ENCODE measurements around the gene LRRC40.

Gene LRRC40

DNA sequence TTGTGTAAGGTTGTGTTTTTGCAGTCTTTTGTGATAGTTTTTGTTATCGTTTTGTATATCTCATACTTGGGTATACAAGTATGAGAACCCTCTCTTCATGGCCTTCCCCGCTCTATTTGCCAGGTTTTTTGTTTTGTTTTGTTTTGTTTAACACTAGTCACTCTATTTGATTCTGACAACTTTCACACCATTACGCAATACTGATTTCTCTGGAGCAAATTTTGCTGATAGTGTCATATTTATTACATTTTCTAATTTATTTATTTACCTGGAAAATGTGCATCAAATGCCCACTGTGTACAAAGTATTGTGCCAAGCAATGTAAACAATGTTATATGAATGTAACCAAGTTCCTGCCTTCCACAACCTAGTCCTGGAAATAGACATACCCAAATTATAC is 90.1 kb downstream of the LRRC40 start:
- no peak overlapping the region for H3K4me3 ChIP-seq
- no peaks in the 10 kb centered on the region for H3K9me3 ChIP-seq (replicated peaks in 1 of 11)
- no peak overlapping the region for H3K4me2 ChIP-seq
- H3K27me3 ChIP-seq: no peaks in the 10 kb centered on the region
- peak in 4 of 11 experiments; percentile 40 to 82 (median 57); a peak in 5 of 22 replicates for TF ChIP-seq Cebpa-rat (IDR thresholded peaks at IDR 0.05)
- no peak overlapping the region for H3K9ac ChIP-seq
- H3K36me3 ChIP-seq: no peaks in the 10 kb centered on the region
- H3K27ac ChIP-seq: no peak overlapping the region
- peaks cover 0 to 13% (median 5%) of the 10 kb centered on the region in 10 experiments; a peak in 10 of 20 replicates for H3K4me1 ChIP-seq
- H4K20me1 ChIP-seq: no peaks in the 10 kb centered on the region

DNA sequence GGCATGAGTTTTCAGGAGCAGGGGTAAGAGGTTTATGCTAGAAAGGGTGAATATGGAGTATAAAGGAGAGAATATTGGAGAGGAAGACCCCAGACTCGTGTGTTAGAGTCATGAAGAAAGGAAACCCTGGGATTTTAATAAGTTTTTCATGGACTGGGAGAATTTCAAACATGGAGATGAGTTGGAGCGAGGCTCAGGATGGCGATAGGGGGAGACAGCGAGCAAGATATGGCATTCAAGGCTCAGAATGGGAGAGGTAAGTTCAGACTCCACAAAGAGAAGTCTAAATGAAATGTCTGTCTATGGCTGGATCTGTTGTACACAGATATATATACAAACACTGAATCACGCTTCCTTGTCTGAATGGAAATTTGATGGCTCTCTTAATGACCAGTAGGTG is 92.5 kb downstream of the LRRC40 start:
- H3K27me3 ChIP-seq: no peaks in the 10 kb centered on the region
- no peaks in the 10 kb centered on the region for H3K36me3 ChIP-seq
- no peak overlapping the region for H3K4me2 ChIP-seq
- TF ChIP-seq Cebpa-rat (IDR thresholded peaks at IDR 0.05): no peak
- H3K9me3 ChIP-seq (replicated peaks in 1 of 11): no peaks in the 10 kb centered on the region
- H3K4me1 ChIP-seq: no peaks in the 10 kb centered on the region
- H3K9ac ChIP-seq: no peak overlapping the region
- no peak overlapping the region for H3K4me3 ChIP-seq
- H3K27ac ChIP-seq: no peak overlapping the region
- no peaks in the 10 kb centered on the region for H4K20me1 ChIP-seq

- Histone ChIP-seq H3K9ac (no peak overlapping the region), H3K27ac (no peak overlapping the region), H3K4me1 (no peaks in the 10 kb centered on the region), H3K27me3 (no peaks in the 10 kb centered on the region), H3K9me3 (replicated peaks in 1 of 11) (no peaks in the 10 kb centered on the region), H3K4me2 (no peak overlapping the region), H4K20me1 (no peaks in the 10 kb centered on the region), H3K4me3 (no peak overlapping the region), H3K36me3 (no peaks in the 10 kb centered on the region)
- TF ChIP-seq Cebpa-rat (IDR thresholded peaks at IDR 0.05): no peak
These were observed 96.1 kb downstream of the LRRC40 start for GRCh38 chr1:70109241-70109640.

- Histone ChIP-seq H3K4me3 (no peak overlapping the region), H3K9me3 (replicated peaks in 1 of 11) (no peaks in the 10 kb centered on the region), H3K4me2 (no peak overlapping the region), H3K9ac (no peak overlapping the region), H3K4me1 (no peaks in the 10 kb centered on the region), H3K27me3 (no peaks in the 10 kb centered on the region), H3K36me3 (no peaks in the 10 kb centered on the region), H3K27ac (no peak overlapping the region), H4K20me1 (no peaks in the 10 kb centered on the region)
- no peak for TF ChIP-seq Cebpa-rat (IDR thresholded peaks at IDR 0.05)
These were observed 101.6 kb downstream of the LRRC40 start for GRCh38 chr1:70103770-70104169.

DNA sequence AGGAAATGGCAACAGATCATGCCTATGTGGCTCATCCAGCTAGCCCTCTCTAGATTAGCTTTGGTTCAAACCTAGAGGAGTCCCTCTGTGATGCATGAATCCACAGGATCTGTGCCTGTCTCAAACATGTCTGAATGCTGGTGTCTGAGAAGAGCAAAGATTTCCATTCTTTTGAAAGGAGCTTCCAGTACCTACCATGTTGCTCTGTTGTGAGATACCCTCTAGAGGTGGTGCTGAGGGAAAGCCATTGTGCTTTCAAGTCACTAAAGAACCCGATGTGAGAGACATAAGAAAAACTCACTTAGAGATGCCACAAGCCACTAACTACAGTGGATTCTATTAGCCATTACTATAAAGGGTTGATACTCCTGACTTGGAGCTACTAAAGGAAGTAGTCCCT is 103.6 kb downstream of the LRRC40 start:
- no peaks in the 10 kb centered on the region for H4K20me1 ChIP-seq
- no peak overlapping the region for H3K4me3 ChIP-seq
- no peak for TF ChIP-seq Cebpa-rat (IDR thresholded peaks at IDR 0.05)
- H3K9ac ChIP-seq: no peak overlapping the region
- H3K9me3 ChIP-seq (replicated peaks in 1 of 11): no peaks in the 10 kb centered on the region
- no peaks in the 10 kb centered on the region for H3K36me3 ChIP-seq
- H3K4me1 ChIP-seq: no peaks in the 10 kb centered on the region
- H3K4me2 ChIP-seq: no peak overlapping the region
- no peaks in the 10 kb centered on the region for H3K27me3 ChIP-seq
- H3K27ac ChIP-seq: no peak overlapping the region

DNA sequence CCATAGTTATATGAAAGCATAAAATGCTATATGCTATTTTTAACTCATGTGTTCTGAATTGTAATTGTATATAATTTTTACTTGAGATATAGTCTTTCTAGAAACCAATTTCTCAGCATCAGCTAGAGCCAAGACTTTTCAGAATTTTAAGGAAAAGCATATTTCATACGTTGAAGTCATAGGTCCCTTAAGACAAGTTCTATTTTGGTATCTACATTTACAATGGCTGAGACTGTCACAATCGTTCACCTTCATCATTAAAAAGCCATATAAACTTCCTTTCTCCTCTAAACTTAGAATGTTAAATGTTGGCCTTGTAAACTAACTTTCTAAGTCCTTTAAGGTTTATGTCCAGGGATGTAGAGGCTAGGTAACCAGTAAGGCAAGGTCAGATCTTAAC is 104.1 kb downstream of the LRRC40 start:
- no peak overlapping the region for H3K27ac ChIP-seq
- no peak overlapping the region for H3K9ac ChIP-seq
- no peak overlapping the region for H3K4me2 ChIP-seq
- H3K4me1 ChIP-seq: no peaks in the 10 kb centered on the region
- no peak overlapping the region for H3K4me3 ChIP-seq
- H4K20me1 ChIP-seq: no peaks in the 10 kb centered on the region
- no peaks in the 10 kb centered on the region for H3K36me3 ChIP-seq
- no peaks in the 10 kb centered on the region for H3K27me3 ChIP-seq
- TF ChIP-seq Cebpa-rat (IDR thresholded peaks at IDR 0.05): no peak
- no peaks in the 10 kb centered on the region for H3K9me3 ChIP-seq (replicated peaks in 1 of 11)
